HG03139 (cell line): ENCODE results near the gene CDK14.
"Not testable (repeated sequence)": the region's sequence is repeated elsewhere in the genome, so short reads cannot be mapped to it uniquely, and the experiment has no call there.

Source experiments
- ATAC-seq: cut with Tn5 transposase; IDR thresholded peaks from one replicate; pipeline ENCODE4 v1.9.1; 2021; ENCODE audit not compliant: unreplicated experiment

The CDK14 gene

DNA sequence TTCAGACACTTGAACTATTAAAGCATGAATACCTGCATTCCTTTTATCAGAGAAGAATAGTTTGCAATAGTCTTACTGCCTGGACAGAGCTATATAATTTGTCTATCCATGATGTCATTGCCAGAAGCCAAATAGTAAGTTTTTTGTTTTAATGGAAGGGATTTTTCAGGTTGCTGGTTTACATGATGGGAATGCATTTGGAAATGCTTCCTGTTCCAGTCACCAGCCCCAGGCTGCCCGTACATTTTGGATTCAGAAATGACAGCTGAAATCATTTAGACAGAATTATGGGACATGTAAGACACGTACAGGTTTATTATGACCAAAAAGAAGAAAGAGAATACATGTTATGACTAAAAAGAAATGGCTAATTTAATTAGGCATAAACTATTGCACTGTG lies 293.1 kb downstream of the CDK14 start:
- ATAC-seq: no peak

DNA sequence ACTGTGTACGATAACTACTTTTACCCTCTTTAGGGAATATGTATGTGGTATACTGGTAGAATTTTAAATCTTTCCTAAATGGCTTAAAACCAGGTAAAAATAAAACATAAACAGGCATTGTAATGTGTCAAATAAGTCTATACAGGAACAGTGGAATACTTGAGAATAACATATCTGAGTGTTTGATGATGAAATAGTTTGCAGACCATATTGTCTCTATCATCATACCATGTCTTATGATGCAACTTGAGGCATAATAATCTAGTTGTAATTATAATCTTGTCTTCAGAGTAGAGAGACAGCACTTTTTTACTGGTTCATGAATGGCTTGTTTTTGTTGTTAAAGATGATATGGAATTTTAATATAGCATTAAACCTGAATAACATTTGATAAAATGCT lies 293.5 kb downstream of the CDK14 start:
- no peak for ATAC-seq

DNA sequence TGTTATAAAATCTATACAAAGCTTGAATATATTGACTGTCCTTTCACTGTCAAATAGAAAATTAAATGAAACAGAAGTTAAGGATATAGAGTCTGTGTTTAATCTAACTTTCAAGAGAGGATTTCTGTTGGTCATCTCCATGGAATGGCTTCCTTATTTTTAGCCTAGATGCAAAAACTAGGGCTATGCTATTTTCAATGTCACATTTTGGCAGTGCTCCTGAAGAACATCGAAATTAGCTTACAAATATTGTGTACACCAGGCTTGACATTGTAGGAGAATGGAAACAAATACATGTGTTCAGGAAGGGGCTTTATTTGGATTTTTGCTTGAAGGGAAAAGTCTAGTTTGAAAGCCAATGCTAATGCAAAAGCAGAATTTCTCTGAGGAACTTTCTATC lies 295.4 kb downstream of the CDK14 start:
- no peak for ATAC-seq

DNA sequence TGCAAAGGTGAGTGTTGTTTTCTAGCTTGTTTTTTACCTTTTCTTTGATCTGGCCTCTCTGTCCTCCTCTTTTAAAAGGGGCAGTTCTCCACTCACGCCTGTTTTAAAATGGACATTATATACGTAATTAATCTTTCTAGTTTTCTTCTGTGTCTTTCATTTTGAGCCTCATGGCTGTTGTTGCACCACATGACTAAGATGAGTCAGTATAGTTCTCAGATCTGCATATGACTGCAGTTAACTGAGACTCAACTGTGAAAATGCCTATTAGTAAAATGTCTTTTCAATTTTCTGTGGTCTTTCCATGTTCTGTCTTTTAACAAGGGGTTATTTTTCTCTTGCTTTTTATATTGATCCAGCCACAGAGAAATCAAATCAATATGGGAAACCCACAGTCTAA lies 296.1 kb downstream of the CDK14 start:
- no peak for ATAC-seq

DNA sequence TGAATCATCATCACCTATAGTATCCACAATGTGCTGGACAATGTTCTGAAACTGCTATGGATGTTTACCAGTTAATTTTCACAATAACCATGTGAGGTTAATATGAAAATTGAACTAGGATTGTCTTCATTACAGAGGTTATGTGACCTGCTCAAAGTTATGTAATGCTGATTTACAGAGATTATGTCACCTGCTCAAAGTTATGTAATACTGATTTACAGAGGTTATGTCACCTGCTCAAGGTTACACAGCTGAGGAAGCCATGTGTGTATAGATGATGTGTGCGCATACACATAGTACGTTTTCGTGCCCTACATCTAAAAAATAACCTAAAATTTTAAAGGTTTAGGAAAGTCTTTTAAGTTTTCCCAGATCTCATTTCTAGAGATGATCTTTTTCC lies 298.0 kb downstream of the CDK14 start:
- no peak for ATAC-seq

DNA sequence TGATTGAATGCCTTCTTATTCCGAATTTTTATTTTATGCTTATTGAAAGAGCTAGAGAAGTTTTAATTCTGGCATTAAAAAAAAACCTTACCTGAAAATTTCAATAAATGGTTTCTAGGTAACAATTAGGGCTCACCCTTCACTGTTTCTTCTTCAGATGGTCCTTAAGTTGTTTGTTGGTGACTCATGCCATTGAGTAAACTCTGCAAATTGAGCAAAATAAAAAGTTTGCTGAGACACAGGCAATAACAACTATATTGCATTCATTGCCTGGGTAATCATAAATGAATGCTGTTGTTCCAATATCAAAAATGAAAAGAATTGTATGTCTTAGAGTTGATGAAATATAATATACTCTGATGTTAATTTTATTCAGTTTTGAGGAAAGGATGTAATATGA lies 300.3 kb downstream of the CDK14 start:
- no peak for ATAC-seq

DNA sequence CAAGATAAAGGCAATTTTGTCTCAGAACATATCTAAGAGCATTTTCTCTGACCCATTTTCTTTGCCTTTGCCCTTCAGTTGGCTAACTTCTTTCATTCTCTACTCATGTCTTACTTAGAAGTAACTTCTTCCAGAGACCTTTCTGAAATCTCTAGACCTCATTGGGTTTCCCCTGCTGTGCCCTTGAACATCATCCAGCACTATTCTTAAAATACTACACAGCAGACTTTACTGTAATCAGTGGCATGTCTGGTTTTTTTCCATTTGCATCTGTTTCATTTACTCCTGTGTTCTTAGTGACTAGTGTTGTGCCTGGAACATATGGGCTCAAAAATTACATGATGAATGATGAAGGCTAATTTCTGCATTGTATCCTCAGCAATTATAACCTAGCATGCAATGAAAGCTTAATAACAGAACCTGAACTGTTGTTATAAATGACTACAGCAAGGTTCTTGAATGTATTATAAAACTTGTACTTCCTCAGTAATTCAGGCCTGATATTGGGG lies 301.9 kb downstream of the CDK14 start:
- ATAC-seq: no peak

DNA sequence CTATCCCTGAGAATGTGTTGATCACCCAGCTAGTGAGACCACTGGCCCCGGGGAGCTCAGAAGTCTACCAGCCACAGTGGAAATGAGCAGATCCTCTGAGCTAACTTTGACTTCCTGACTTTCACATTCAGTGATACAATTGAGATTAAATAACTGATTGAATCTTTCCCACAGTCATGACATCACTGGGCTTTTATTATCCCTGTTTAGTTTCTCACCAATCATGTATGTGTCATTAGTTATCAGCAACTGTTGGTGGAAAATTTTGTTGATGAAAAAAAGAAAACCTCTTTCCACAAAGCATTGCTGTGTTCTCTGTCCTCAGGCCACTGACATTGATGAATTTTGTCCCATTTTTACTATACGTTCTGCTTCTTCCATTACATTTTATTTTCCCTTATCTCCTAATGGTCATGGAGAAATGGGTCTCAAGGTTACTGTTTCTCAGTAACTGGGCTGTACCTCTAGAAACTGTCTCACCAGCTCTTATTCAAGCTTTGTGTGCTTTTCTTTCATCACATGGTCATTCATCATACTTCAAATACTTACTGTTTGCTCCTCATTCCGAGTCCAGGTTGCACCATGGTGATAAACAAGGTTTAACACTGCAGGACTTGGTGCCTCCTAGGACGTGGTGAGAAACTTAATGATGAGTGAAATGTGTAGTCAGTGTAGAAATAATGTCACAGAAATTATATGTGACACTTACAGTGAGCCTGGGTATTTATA lies 304.7 kb downstream of the CDK14 start:
- no peak for ATAC-seq

DNA sequence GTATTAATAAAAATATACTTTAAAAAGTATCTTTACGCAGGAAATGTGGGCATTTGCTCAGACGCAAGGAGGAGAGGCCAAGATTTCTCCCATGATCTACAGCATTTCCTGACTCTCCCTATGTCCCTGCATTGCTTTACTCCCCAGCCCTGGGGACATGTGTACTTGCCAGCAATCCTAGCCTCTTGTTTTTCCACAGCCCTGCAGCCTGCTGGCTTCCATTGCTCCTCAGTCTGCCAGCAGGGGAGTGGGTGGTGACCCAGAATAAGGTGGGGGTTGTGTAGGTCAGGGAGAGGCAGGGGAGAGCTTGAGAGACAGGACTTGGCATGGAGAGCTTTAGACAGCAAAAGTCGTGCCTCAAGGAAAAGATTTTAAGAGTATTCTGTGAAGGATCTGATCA lies 307.7 kb downstream of the CDK14 start:
- ATAC-seq: no peak

DNA sequence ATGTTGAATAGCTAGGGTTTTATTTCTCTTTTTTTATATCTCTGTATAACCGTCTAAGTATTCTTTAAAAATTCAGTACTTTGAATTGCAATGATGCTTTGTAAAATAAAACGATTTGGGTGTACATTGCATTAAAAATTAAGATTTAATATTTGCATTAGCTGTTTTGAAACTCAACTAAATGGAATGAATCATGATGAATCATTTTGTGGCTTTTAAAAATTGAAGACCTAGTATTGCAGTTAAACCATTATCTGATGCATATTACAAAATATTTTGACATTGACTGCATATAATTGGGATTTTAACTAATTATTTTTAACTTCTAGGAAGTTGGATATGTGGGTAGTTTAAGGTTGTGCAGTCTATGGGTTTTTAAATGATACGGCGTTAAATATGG lies 314.0 kb downstream of the CDK14 start:
- no peak for ATAC-seq

DNA sequence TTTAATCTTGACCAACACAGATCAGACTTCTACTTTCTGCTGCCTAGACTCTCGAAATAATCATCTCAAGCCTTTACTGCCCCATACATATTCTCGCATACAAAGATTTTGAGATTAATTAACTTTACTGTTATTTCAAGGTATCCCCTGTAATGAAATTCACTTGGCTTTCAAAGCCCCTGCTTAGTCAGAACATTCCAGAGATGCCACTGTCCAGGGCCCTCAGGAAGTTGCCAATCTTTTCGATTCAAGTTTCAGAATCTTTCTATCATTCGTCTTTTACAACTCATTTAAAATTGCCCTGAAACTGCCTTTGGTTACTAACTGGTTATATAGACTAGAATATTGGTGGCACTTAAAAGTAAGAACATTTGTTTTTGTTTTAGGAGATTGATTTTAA lies 320.2 kb downstream of the CDK14 start:
- no peak for ATAC-seq

DNA sequence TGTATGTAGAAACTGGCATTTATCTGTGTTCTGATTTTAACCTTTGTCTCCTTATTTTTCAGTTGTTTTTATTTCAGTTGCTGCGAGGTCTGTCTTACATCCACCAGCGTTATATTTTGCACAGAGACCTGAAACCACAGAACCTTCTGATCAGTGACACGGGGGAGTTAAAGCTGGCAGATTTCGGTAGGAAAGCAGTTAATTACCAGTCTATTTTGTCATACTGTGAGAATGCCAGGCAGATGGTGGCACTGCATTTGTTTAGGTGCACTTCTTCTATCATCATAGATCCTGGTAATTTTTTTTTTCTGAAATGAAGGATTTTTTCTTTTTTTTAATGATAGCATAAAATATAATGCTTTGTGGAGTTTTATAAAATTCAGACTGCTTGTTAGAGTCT lies 321.4 kb downstream of the CDK14 start:
- ATAC-seq: no peak

DNA sequence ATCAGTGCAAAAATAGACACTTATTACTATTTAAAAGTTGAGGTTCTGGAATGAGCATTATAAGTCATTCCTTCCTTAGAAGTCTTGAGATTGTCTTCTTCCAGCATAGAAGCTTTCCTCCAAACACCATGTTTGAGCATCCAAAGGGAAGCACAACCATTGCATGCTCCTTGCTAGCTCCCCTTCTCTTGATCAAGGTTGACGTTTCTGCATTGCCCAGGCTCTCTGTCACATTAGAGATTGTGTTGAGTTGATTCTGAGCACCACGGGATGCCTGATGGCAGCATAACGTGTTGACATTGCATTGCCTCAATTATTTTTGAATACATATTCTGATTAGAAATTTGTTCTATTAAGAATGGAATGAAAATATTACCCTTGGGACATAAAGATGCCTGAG lies 322.2 kb downstream of the CDK14 start:
- ATAC-seq: no peak

DNA sequence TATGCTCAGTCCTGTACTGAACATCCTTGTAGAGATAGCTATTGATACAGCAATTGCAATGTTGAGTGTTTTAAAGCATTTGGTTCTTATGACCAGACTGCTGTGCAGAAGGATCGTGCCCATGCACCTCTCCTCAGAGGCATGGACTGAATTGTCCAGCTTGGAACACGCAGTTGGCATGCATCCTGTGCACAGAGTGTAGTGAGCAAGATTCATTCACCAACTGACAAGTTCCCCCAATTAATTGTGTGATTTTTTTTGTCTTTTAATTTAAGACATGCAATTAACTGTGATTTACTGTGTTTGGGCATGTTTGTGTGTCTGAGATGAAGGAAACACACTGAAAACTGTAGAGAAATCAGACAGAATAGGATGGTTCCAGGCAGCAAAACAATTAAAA lies 323.7 kb downstream of the CDK14 start:
- no peak for ATAC-seq

DNA sequence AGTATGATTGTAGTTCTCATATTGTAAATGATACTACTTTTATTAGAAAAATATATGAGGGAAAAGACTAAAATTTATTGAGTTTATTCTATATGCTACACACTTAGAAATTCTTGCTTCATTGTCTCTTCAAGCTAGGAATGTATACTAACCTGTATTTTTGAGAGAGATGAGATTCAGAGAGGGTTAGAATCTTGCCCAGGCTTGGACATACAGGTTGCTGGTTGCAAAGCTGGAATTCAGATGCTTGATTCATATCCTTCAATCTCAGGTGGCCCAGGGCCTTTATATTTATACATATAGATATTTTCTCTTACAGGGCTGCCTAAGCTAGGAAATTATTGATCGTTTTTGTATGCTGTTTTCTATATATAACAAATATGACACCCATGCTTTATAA lies 324.2 kb downstream of the CDK14 start:
- no peak for ATAC-seq

DNA sequence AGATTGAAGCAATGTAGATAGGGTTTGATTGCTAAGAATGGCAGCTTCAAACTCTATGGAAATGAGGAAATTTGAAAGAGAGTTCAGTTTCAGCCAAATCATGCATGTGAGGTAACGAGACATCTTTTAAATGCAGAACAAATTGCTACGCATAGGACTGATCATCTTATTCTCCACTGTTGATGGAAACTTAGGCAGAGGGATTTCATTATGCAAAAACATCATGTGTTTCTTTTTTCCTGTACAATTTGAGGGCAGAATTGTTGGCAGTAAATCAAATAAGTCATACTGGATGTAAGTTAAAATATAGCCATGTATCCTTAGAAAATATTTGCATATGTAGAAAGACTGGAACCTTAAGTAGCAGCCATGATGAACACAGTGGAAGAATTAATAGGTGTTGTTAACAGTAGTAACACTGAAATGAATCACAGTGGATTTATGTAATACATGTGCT lies 327.4 kb downstream of the CDK14 start:
- no peak for ATAC-seq

DNA sequence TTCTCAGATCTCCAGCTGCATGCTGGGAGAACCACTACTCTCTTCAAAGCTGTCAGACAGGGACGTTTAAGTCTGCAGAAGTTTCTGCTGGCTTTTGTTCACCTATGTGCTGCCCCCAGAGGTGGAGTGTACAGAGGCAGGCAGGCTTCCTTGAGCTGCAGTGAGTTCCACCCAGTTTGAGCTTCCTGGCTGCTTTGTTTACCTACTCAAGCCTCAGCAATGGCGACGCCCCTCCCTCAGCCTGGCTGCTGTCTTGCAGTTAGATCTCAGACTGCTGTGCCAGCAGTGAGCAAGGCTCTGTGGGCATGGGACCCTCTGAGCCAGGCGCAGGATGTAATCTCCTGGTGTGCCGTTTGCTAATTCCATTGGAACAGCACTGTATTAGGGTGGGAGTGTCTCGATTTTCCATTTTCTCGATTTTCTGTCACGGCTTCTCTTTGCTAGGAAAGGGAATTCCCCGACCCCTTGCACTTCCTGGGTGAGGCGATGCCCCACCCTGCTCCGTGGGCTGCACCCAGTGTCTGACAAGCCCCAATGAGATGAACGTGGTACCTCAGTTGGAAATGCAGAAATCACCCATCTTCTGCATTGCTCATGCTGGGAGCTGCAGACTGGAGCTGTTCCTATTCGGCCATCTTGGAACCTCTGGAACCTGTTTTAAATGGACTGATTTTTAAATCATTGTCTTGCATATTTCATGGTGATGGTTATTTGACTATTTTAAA lies 332.7 kb downstream of the CDK14 start:
- ATAC-seq: not testable (repeated sequence)

DNA sequence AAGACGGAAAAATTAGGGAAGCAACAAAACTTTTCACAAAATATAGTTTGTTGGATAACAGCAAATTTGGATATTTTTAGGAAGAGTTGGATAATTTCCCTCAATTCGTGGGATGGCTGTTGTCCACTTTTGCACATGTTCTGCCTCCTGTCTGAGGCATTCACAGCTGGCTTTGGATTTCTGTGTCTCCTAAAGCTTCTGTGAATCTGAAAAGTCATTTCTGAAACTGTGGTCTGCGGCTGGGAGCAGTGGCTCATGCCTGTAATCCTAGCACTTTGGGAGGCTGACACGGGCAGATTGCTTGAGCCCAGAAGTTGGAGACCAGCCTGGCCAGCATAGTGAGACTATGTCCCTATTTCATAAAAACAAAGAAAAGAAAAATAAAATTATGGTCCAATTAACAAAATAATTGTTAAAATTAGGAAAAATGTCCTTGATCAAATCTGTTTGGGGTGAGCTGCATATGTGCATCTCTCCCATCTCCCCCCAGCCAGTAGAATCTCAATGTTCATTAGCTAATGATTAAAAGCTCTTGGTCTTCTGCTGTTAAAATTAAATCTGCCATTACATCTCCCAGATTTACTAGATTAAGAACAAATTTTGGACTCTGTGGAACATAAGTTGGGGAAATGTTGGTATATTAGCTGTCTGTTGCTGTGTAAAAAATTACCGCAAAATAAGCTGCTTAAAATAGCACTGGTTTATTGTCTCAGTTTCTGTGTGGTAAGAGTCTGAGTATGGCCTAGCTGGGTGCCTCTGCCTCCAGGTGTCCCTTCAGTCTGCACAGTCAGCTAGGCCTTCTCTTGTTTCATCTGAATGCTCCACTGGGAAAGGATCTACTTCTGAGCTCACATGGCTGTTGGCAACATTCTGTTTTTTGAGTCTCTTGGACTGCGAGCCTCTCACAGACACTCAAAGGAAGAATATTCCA lies 336.1 kb downstream of the CDK14 start:
- ATAC-seq: peak; percentile 99

DNA sequence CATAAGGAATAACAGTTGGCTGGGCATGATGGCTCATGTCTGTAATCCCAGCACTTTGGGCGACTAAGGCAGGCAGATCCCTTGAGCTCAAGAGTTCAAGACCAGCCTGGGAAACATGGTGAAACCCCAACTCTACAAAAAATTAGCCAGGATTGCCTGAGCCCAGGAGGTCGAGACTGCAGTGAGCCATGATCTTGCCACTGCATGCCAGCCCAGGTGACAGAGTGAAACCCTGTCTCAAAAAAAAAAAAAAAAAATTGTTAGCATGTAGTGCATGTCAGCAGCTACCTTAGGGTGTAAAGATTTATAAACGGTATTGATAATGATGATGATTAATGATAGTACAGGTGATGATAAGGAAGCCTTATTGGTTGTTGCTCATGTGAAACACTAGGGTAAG lies 336.9 kb downstream of the CDK14 start:
- no peak for ATAC-seq

DNA sequence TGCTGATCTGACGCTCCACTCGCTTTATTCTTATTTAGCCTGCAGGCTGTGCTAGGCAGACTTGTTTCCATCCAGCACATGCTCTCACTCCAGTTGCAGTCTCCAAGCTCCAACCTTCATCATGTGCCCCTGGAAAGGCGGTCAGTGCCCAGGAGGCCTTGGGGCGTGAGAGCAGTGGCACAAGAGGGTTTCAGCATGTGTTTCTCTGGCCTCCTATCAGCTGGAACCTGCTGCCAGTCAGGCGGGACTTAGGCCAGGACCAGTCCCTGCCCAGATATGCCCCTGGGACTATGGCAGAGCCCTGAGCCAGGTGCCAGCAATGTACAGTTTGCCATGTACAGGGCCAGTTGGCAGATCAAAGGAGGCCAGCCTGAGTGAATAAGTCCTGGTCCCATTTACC lies 337.9 kb downstream of the CDK14 start:
- ATAC-seq: no peak

DNA sequence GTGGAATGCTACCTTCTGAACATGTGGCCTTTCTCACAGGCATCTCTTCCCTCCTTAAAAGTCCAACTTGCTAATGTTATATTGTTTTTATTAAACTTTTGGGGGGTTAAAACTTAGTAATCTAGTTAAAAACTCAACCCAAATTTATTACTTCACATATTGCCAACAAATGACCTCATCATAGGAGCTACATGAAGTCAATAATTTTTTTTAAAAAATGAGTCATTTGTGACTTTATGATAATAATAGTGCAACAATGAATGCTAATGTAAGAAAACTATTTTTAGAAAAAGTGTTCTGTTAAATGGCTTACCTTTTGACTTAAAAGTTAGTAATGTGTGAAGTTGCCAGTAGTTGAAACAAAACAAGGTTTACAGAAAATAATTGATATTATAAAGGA lies 342.2 kb downstream of the CDK14 start:
- no peak for ATAC-seq
